MM.1S (cell line): ENCODE measurements around the gene PPM1E.

Experiments used
- DNase-seq: peaks from one replicate; pipeline ENCODE4 v3.0.0-alpha.2; 2015
- H2AFZ ChIP-seq: fragments of 300-600 bp; sonication (generic); 2 replicates; pipeline ENCODE4 v1.6.0; 2016; ENCODE audit warnings: antibody characterized with exemption, low read length
- H3F3A ChIP-seq: fragments of 300-600 bp; sonication (generic); 2 replicates; pipeline ENCODE4 v1.6.1; 2016; ENCODE audit warnings: mild to moderate bottlenecking, antibody characterized with exemption, low read length, moderate library complexity, mixed read lengths; ENCODE audit not compliant: insufficient read depth
- H3K27ac ChIP-seq: fragments of 300-600 bp; sonication (generic); 2 replicates; pipeline ENCODE4 v1.5.1; 2016; ENCODE audit warnings: mild to moderate bottlenecking, low read length
- H3K27me3 ChIP-seq: fragments of 300-600 bp; sonication (generic); replicated peaks from 2 replicates; pipeline ENCODE4 v1.6.0; 2016; ENCODE audit warnings: low read length; ENCODE audit not compliant: insufficient read depth
- H3K36me3 ChIP-seq: fragments of 300-600 bp; sonication (generic); replicated peaks from 2 replicates; pipeline ENCODE4 v1.6.1; 2016; ENCODE audit warnings: mild to moderate bottlenecking, low read length, mixed read lengths; ENCODE audit not compliant: insufficient read depth
- H3K4me1 ChIP-seq: fragments of 300-600 bp; sonication (generic); 2 replicates; pipeline ENCODE4 v1.6.1; 2016; ENCODE audit warnings: low read length, mixed read lengths
- H3K4me2 ChIP-seq: fragments of 300-600 bp; sonication (generic); 2 replicates; pipeline ENCODE4 v1.6.0; 2016; ENCODE audit warnings: low read depth, low read length
- H3K4me3 ChIP-seq: fragments of 300-600 bp; sonication (generic); 2 replicates; pipeline ENCODE4 v1.5.1; 2016; ENCODE audit warnings: low read length, mixed read lengths
- H3K79me2 ChIP-seq: fragments of 300-600 bp; sonication (generic); 2 replicates; pipeline ENCODE4 v1.6.1; 2016; ENCODE audit warnings: mixed run types, low read length, mixed read lengths
- H3K9ac ChIP-seq: fragments of 300-600 bp; sonication (generic); 2 replicates; pipeline ENCODE4 v1.6.1; 2016; ENCODE audit warnings: low read length, mixed read lengths
- H3K9me2 ChIP-seq: fragments of 300-600 bp; sonication (generic); replicated peaks from 2 replicates; pipeline ENCODE4 v1.6.1; 2016; ENCODE audit warnings: mild to moderate bottlenecking, low read length, mixed read lengths; ENCODE audit not compliant: insufficient read depth
- H3K9me3 ChIP-seq: fragments of 300-600 bp; sonication (generic); replicated peaks from 2 replicates; pipeline ENCODE4 v1.6.1; 2016; ENCODE audit warnings: mild to moderate bottlenecking, low read length, mixed read lengths; ENCODE audit not compliant: insufficient read depth
- H4K20me1 ChIP-seq: fragments of 300-600 bp; sonication (generic); 2 replicates; pipeline ENCODE4 v1.6.1; 2016; ENCODE audit warnings: mild to moderate bottlenecking, low read length, moderate library complexity, mixed read lengths; ENCODE audit not compliant: insufficient read depth
- CTCF ChIP-seq: fragments of 300-600 bp; sonication (generic); IDR thresholded peaks from 2 replicates; pipeline ENCODE4 v1.5.1; 2016; ENCODE audit warnings: antibody characterized with exemption, low read length, mixed read lengths
- EZH2 ChIP-seq: fragments of 300-600 bp; sonication (generic); optimal IDR thresholded peaks from 2 replicates; pipeline ENCODE3; 2017; ENCODE audit warnings: low read depth, mild to moderate bottlenecking, antibody characterized with exemption, low read length, mixed read lengths
- EZH2phosphoT487 ChIP-seq: fragments of 300-600 bp; sonication (generic); IDR thresholded peaks from 2 replicates; pipeline ENCODE4 v1.6.1; 2018; ENCODE audit warnings: antibody characterized with exemption, low read length

PPM1E gene

GRCh38 chr17:58985971-58986370 lies 230.3 kb downstream of the PPM1E start:
- H3K4me3 ChIP-seq, result no peak overlapping the region

GRCh38 chr17:58989629-58990028 lies 234.0 kb downstream of the PPM1E start:
- Histone ChIP-seq H3K79me2 (no peaks in the 10 kb centered on the region), H3K9me2 (no peaks in the 10 kb centered on the region), H4K20me1 (no peaks in the 10 kb centered on the region), H3K27me3 (no peaks in the 10 kb centered on the region), H3K4me3 (no peak overlapping the region), H3K27ac (no peak overlapping the region), H3K9ac (no peak overlapping the region), H3K4me1 (no peaks in the 10 kb centered on the region), H2AFZ (no peak overlapping the region), H3K4me2 (no peak overlapping the region), H3K9me3 (no peaks in the 10 kb centered on the region), H3K36me3 (no peaks in the 10 kb centered on the region), H3F3A (no peaks in the 10 kb centered on the region)
- TF ChIP-seq CTCF (no peak), EZH2phosphoT487 (no peak), EZH2 (no peak)
- no peak for DNase-seq

More at GRCh38 chr17:58985971-58986370, 230.3 kb downstream of the PPM1E start:
- Histone ChIP-seq H3K4me1 (no peaks in the 10 kb centered on the region), H3F3A (no peaks in the 10 kb centered on the region), H3K9me2 (no peaks in the 10 kb centered on the region), H3K36me3 (no peaks in the 10 kb centered on the region), H4K20me1 (no peaks in the 10 kb centered on the region), H3K79me2 (no peaks in the 10 kb centered on the region), H3K9me3 (no peaks in the 10 kb centered on the region), H3K4me2 (no peak overlapping the region), H3K9ac (no peak overlapping the region), H3K27ac (no peak overlapping the region), H3K27me3 (no peaks in the 10 kb centered on the region), H2AFZ (no peak overlapping the region)
- no peak for TF ChIP-seq EZH2phosphoT487
- TF ChIP-seq CTCF, result no peak
- no peak for TF ChIP-seq EZH2
- DNase-seq, result no peak

- Histone ChIP-seq H3K4me1 (no peaks in the 10 kb centered on the region), H3K27ac (no peak overlapping the region), H3K9me3 (no peaks in the 10 kb centered on the region), H3K27me3 (no peaks in the 10 kb centered on the region), H2AFZ (no peak overlapping the region), H4K20me1 (no peaks in the 10 kb centered on the region), H3K4me2 (no peak overlapping the region), H3K9me2 (no peaks in the 10 kb centered on the region), H3K36me3 (no peaks in the 10 kb centered on the region), H3K4me3 (no peak overlapping the region), H3K79me2 (no peaks in the 10 kb centered on the region), H3F3A (no peaks in the 10 kb centered on the region), H3K9ac (no peak overlapping the region)
- no peak for DNase-seq
- TF ChIP-seq EZH2phosphoT487, result no peak
Measured at GRCh38 chr17:58991718-58992331, 236.2 kb downstream of the PPM1E start.

GRCh38 chr17:58993311-58993710 lies 237.7 kb downstream of the PPM1E start:
- H3K79me2 ChIP-seq, result no peaks in the 10 kb centered on the region
- H3K36me3 ChIP-seq, result no peaks in the 10 kb centered on the region
- no peaks in the 10 kb centered on the region for H3K9me3 ChIP-seq
- no peaks in the 10 kb centered on the region for H3F3A ChIP-seq
- no peaks in the 10 kb centered on the region for H3K4me1 ChIP-seq
- H3K9ac ChIP-seq, result no peak overlapping the region
- no peaks in the 10 kb centered on the region for H3K9me2 ChIP-seq
- no peaks in the 10 kb centered on the region for H3K27me3 ChIP-seq
- H4K20me1 ChIP-seq, result no peaks in the 10 kb centered on the region
- TF ChIP-seq EZH2 (no peak), CTCF (no peak), EZH2phosphoT487 (no peak)
- H3K27ac ChIP-seq, result no peak overlapping the region
- H3K4me2 ChIP-seq, result no peak overlapping the region
- no peak overlapping the region for H3K4me3 ChIP-seq
- DNase-seq, result no peak
- no peak overlapping the region for H2AFZ ChIP-seq
